ENCODE measurements around the gene CXCL16.

- TF ChIP-seq CTCF (IDR thresholded peaks at IDR 0.05 in 4 of 5, conservative IDR thresholded peaks at IDR 0.05 in 1 of 5) (no peak), POLR2A (IDR thresholded peaks at IDR 0.05) (no peak)
These were observed 27.0 kb upstream of the CXCL16 start for GRCh38 chr17:4766723-4767122.

Measured in gastrocnemius medialis (tissue), 4 donors.